A673 (cell line): ENCODE results near the gene MTURN. TPM values are rescaled to one million over a fixed set of nuclear protein-coding genes. Genes with fewer than 3 reads are reported as not detected.

ENCODE experiments used
- BruUV-seq: library from RNA; stranded (reverse); fragments of 400-500 nt; replicated peaks from 2 replicates; lab custom pipeline; 2021; lab: Mats Ljungman, UMichigan
- CTCF ChIA-PET: fragments of 300-600 bp; sonication (Branson Sonifier 250); formaldehyde crosslinking; loops from one replicate; lab custom pipeline; 2022; ENCODE audit warnings: antibody characterized with exemption; lab: Charles Lee
- POLR2A ChIA-PET: fragments of 300-600 bp; sonication (Branson Sonifier 250); formaldehyde crosslinking; loops from one replicate; lab custom pipeline; 2022; ENCODE audit warnings: antibody characterized with exemption; ENCODE audit not compliant: low non-redundant PET; lab: Charles Lee
- DNase-seq: peaks from one replicate; pipeline ENCODE4 v3.0.0-alpha.2; 2015; ENCODE audit warnings: low spot score
- H3K27ac ChIP-seq: fragments of 200-600 bp; sonication (generic); 2 replicates; pipeline ENCODE4 v1.5.1; 2016; ENCODE audit warnings: mixed run types, low read depth, mild to moderate bottlenecking, mixed read lengths, antibody characterized with exemption, low read length; ENCODE audit not compliant: poor library complexity, severe bottlenecking
- H3K27me3 ChIP-seq: fragments of 200-600 bp; sonication (generic); replicated peaks from 2 replicates; pipeline ENCODE4 v1.6.1; 2017; ENCODE audit warnings: mixed run types, low read depth, mild to moderate bottlenecking, mixed read lengths, antibody characterized with exemption, low read length; ENCODE audit not compliant: insufficient read depth, poor library complexity
- H3K36me3 ChIP-seq: fragments of 200-600 bp; sonication (generic); 2 replicates; pipeline ENCODE4 v1.6.1; 2016; ENCODE audit warnings: mixed run types, mild to moderate bottlenecking, mixed read lengths, antibody characterized with exemption, low read length; ENCODE audit not compliant: insufficient read depth, poor library complexity, severe bottlenecking
- H3K4me1 ChIP-seq: fragments of 200-600 bp; sonication (generic); 2 replicates; pipeline ENCODE4 v1.6.1; 2017; ENCODE audit warnings: mixed run types, mild to moderate bottlenecking, mixed read lengths, antibody characterized with exemption, low read length; ENCODE audit not compliant: insufficient read depth, poor library complexity, severe bottlenecking
- H3K4me3 ChIP-seq: fragments of 200-600 bp; sonication (generic); 2 replicates; pipeline ENCODE4 v1.5.1; 2016; ENCODE audit warnings: low read depth, mixed run types, mild to moderate bottlenecking, mixed read lengths, low read length; ENCODE audit not compliant: poor library complexity, severe bottlenecking
- H3K9me3 ChIP-seq: fragments of 200-600 bp; sonication (generic); 2 replicates; pipeline ENCODE4 v1.6.1; 2016; ENCODE audit warnings: mixed run types, low read depth, mild to moderate bottlenecking, mixed read lengths, antibody characterized with exemption, low read length; ENCODE audit not compliant: poor library complexity, severe bottlenecking
- CTCF ChIP-seq: fragments of 300-800, 200-600 bp; sonication (generic); conservative IDR thresholded peaks from 2 replicates; pipeline ENCODE4 v1.5.1; 2017; ENCODE audit warnings: low read depth, mild to moderate bottlenecking, antibody characterized with exemption, low read length, moderate library complexity, mixed read lengths
- EZH2 ChIP-seq: fragments of 200-600 bp; sonication (generic); IDR thresholded peaks from 2 replicates; pipeline ENCODE4 v1.6.1; 2017; ENCODE audit warnings: borderline replicate concordance, low read depth, mild to moderate bottlenecking, mixed read lengths, antibody characterized with exemption, low read length; ENCODE audit not compliant: poor library complexity, severe bottlenecking
- intact Hi-C: fragments of 100-400 bp; cut with micrococcal nuclease; formaldehyde crosslinking; loops from one replicate; pipeline ENCODE4 v1.10.0; 2022; ENCODE audit not compliant: unreplicated experiment
- total RNA-seq: library from RNA; stranded (reverse); gene quantifications from 2 replicates; pipeline ENCODE4 v1.2.3, GENCODE V29; 2021

The MTURN gene
- total RNA-seq, 1 experiment from 2014 or later: 2.6 TPM

- no peaks in the 10 kb centered on the region for H3K9me3 ChIP-seq
- no peak overlapping the region for H3K4me3 ChIP-seq
- H3K36me3 ChIP-seq: no peaks in the 10 kb centered on the region
- CTCF ChIA-PET: no interaction called here
- BruUV-seq: no TSS peak
- H3K27ac ChIP-seq: no peak overlapping the region
- TF ChIP-seq EZH2 (no peak), CTCF (no peak)
- intact Hi-C loops: no loop called here
- POLR2A ChIA-PET: no interaction called here
- H3K27me3 ChIP-seq: no peaks in the 10 kb centered on the region
- DNase-seq: no peak
- H3K4me1 ChIP-seq: no peaks in the 10 kb centered on the region
Measured at GRCh38 chr7:30104157-30104556, 30.6 kb upstream of the MTURN start.

DNA sequence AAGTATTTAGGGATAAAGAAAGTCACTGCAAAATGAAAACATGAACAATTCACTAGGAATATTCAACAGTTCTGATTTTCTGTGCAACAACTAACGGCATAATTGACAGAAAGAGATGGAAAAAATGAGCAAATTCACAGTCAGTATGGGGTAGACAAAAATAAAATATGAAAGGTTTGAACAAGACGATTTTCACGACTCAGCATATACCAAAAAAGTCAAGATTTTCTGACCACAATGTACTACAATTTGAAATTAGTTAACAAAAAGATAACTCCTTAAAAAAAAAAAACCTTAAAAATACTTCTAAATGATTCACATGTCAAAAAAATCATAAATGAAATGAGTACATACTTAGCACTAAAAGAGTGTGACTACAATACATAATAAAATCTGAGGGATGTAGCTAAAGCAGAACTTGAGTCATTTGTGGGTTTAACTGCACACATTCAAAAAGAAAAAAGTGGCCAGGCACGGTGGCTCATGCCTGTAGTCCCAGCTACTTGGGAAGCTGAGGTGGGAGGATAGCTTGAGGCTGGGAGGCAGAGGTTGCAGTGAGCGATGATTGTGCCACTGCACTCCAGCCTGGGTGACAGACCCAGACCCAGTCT lies 22.6 kb upstream of the MTURN start:
- POLR2A ChIA-PET: no interaction called here
- no TSS peak for BruUV-seq
- DNase-seq: no peak
- CTCF ChIA-PET: no interaction called here
- H3K36me3 ChIP-seq: no peaks in the 10 kb centered on the region
- no peaks in the 10 kb centered on the region for H3K27me3 ChIP-seq
- H3K27ac ChIP-seq: no peak overlapping the region
- peaks cover 9% of the 10 kb centered on the region for H3K9me3 ChIP-seq
- no peak overlapping the region for H3K4me3 ChIP-seq
- TF ChIP-seq EZH2: no peak
- TF ChIP-seq CTCF: no peak
- intact Hi-C loops: no loop called here
- H3K4me1 ChIP-seq: peaks cover 10% of the 10 kb centered on the region

GRCh38 chr7:30113144-30113543 lies 21.6 kb upstream of the MTURN start:
- intact Hi-C loops: no loop called here
- H3K4me1 ChIP-seq: peaks cover 14% of the 10 kb centered on the region
- H3K27ac ChIP-seq: no peak overlapping the region
- ChIA-PET CTCF (no interaction called here), POLR2A (no interaction called here)
- BruUV-seq: no TSS peak
- no peak overlapping the region for H3K4me3 ChIP-seq
- H3K9me3 ChIP-seq: peaks cover 9% of the 10 kb centered on the region
- DNase-seq: no peak
- no peaks in the 10 kb centered on the region for H3K27me3 ChIP-seq
- TF ChIP-seq CTCF (no peak), EZH2 (no peak)
- H3K36me3 ChIP-seq: no peaks in the 10 kb centered on the region
